Kidney epithelial cell (primary cell): ENCODE measurements around the gene PELO. TPM values are rescaled to one million over a fixed set of nuclear protein-coding genes. Genes with fewer than 3 reads are reported as not detected.

Experiments used
- DNase-seq: peaks from one replicate; pipeline ENCODE4 v3.0.0-alpha.2; 2010; ENCODE audit warnings: low read depth
- H3K27me3 ChIP-seq: 2 replicates; pipeline ENCODE4 v1.6.0; 2011; ENCODE audit warnings: low read length; ENCODE audit not compliant: control insufficient read depth, insufficient read depth
- H3K36me3 ChIP-seq: 2 replicates; pipeline ENCODE4 v1.5.1; 2011; ENCODE audit warnings: low read length; ENCODE audit not compliant: control insufficient read depth, insufficient read depth
- H3K4me3 ChIP-seq: 2 replicates; pipeline ENCODE4 v1.5.1; 2011; ENCODE audit warnings: low read depth, mild to moderate bottlenecking, control low read depth, low read length
- CTCF ChIP-seq: IDR thresholded peaks from 2 replicates; pipeline ENCODE4 v1.5.1; 2011; ENCODE audit warnings: mild to moderate bottlenecking, moderate library complexity, low read length, control low read depth, inconsistent platforms; ENCODE audit not compliant: insufficient read depth, poor library complexity, severe bottlenecking
- total RNA-seq: library from RNA; depleted of rRNA; stranded (reverse); fragments of >200 nt; gene quantifications from 2 replicates; pipeline ENCODE4 v1.2.3, GENCODE V29; 2015

PELO gene
- total RNA-seq, 1 donor from 2014 or later, result 19.0 TPM

DNA sequence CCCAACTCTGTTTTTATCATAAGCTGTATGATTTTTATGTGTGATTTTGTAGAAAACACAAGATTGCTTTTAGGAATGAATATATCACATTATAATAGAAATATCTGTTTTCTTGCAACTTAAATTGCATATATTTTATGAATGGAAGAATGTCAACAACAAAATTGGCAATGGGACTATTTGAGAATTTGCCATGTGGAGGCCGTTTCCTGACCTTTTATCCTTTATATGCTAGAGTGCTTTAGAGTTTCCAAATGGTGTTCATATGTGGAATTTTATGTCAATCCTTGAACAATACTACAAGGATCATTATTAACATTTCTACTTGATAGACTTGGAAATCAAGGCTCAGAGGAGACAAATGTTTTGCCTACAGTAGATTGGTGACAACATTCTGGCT lies 34.2 kb downstream of the PELO start:
- no peak for DNase-seq
- H3K27me3 ChIP-seq, result no peaks in the 10 kb centered on the region
- H3K36me3 ChIP-seq, result no peaks in the 10 kb centered on the region
- no peak overlapping the region for H3K4me3 ChIP-seq
- TF ChIP-seq CTCF, result no peak

DNA sequence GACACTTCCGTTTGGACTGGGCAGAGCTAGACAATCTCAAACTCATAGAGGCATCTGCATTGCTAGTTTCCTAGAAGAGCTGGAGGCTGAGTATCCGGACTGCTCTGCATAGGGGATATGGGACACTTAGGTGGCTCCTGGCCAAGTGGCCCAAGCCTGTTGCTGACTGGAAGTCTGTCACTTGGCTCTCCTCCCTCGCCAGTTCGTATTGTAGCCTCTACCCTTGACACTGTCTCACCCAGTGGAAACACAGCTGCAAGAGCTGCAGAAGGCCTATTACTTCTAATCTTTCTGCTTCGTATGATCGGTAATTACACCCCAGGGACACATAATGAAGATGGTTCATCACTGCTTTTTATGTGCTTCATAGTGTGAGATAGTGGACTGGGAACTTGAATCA lies 34.7 kb downstream of the PELO start:
- TF ChIP-seq CTCF, result no peak
- DNase-seq, result no peak
- Histone ChIP-seq H3K27me3 (no peaks in the 10 kb centered on the region), H3K36me3 (no peaks in the 10 kb centered on the region), H3K4me3 (no peak overlapping the region)

GRCh38 chr5:52824827-52825226 lies 37.1 kb downstream of the PELO start:
- Histone ChIP-seq H3K27me3 (no peaks in the 10 kb centered on the region), H3K36me3 (no peaks in the 10 kb centered on the region), H3K4me3 (no peak overlapping the region)
- no peak for TF ChIP-seq CTCF
- DNase-seq, result no peak

DNA sequence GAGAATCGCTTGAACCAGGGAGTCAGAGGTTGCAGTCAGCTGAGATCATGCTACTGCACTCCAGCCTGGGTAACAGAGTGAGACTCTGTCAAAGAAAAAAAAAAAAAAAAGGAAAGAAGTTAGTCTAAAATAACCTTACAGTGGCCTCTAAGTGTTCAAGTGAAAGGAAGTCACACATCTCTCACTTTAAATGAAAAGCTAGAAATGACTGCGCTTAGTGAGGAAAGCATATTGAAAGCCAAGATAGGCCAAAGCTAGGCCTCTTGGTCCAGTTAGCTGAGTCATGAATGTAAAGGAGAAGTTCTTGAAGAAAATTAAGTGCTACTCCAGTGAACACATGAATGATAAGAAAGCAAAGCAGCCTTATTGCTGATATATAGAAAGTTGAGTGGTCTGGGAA lies 38.1 kb downstream of the PELO start:
- Histone ChIP-seq H3K27me3 (no peaks in the 10 kb centered on the region), H3K36me3 (no peaks in the 10 kb centered on the region), H3K4me3 (no peak overlapping the region)
- no peak for TF ChIP-seq CTCF
- DNase-seq, result no peak

GRCh38 chr5:52827815-52828214 lies 40.1 kb downstream of the PELO start:
- H3K36me3 ChIP-seq, result no peaks in the 10 kb centered on the region
- no peak for TF ChIP-seq CTCF
- H3K27me3 ChIP-seq, result no peaks in the 10 kb centered on the region
- H3K4me3 ChIP-seq, result no peak overlapping the region
- no peak for DNase-seq

DNA sequence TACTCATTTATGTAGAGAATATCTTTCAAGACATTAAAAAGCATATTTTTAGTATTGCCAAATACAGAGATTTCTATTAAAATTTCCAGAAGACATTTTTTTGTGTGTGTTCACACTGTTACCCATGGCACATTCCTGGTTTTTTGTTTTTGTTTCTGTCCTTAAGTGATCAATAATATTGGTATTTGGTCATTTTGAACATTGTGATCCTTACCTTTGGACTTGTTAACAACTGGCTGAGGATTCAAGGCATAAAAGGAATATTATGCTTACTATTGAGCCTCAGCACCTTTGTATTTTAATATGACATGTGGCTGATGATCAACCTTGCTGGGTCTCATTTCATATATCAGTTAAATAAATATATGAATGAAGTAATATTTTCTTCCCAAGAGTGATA lies 41.9 kb downstream of the PELO start:
- Histone ChIP-seq H3K27me3 (no peaks in the 10 kb centered on the region), H3K36me3 (no peaks in the 10 kb centered on the region), H3K4me3 (no peak overlapping the region)
- DNase-seq, result no peak
- no peak for TF ChIP-seq CTCF
